ENCODE measurements around the gene MOSPD3. TPM values are rescaled to one million over a fixed set of nuclear protein-coding genes. Genes with fewer than 3 reads are reported as not detected.

MOSPD3 gene
- total and polyA plus RNA-seq, 8 donors = 4.0 to 30.7 (median 20.4) TPM; not detected in 1

DNA sequence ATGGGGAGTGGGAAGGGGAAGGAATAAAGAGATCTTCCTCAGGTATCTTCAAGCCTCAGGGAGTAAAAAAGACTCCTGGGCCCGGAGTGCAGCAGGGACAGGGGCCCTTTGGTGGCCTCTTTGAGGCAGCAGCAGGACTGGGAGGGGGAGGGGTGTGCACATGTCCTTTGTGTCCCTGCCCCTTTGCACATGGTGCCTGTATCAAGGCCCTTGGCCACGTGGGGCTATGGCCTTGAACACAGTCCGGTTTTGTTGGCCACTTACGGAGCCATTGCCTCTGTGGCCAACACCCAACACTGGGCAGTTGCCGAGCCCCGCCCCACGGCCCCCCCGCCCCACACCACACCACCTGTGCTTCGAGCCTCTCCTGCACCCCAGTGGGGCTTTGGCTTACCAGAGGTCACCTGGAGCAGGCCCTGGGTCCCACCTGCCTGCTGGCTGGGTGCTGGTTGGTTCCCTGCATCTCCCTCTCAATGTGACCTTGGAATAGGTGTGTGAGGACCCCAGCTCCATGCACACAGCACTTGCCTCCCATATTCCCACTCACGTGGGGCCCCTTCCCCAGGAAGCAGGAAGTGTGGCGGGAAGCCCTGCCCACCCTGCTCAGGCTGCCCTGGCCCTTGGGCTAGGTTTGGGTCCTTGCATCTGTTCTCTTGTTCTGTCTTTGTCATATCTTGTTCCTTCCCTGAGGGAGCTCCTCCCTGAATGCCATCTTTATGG, 44.0 kb upstream of the MOSPD3 start:
- 58 to 80% (median 64%) methylated on average over 9 to 11 of the region's 11 CpGs for WGBS, 5 donors
- DNase-seq = peak in 1 of 2 donors; percentile 37
- peaks cover 0 to 21% (median 8%) of the 10 kb centered on the region in 3 donors for H3K27me3 ChIP-seq
- peaks cover under 1 to 38% (median 33%) of the 10 kb centered on the region in 4 donors for H3K36me3 ChIP-seq
- H3K4me3 ChIP-seq = no peak overlapping the region
- no peaks in the 10 kb centered on the region for H3K9me3 ChIP-seq
- peaks cover 17 to 49% (median 44%) of the 10 kb centered on the region in 4 donors for H3K4me1 ChIP-seq
- TF ChIP-seq, protein P1, sequence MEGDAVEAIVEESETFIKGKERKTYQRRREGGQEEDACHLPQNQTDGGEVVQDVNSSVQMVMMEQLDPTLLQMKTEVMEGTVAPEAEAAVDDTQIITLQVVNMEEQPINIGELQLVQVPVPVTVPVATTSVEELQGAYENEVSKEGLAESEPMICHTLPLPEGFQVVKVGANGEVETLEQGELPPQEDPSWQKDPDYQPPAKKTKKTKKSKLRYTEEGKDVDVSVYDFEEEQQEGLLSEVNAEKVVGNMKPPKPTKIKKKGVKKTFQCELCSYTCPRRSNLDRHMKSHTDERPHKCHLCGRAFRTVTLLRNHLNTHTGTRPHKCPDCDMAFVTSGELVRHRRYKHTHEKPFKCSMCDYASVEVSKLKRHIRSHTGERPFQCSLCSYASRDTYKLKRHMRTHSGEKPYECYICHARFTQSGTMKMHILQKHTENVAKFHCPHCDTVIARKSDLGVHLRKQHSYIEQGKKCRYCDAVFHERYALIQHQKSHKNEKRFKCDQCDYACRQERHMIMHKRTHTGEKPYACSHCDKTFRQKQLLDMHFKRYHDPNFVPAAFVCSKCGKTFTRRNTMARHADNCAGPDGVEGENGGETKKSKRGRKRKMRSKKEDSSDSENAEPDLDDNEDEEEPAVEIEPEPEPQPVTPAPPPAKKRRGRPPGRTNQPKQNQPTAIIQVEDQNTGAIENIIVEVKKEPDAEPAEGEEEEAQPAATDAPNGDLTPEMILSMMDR (IDR thresholded peaks at IDR 0.05) = no peak
- TF ChIP-seq POLR2AphosphoS5 (IDR thresholded peaks at IDR 0.05) = no peak
- no peak for TF ChIP-seq POLR2A (IDR thresholded peaks at IDR 0.05)
- TF ChIP-seq EP300 (IDR thresholded peaks at IDR 0.05) = no peak
- peak overlapping the region in 1 of 5 donors; percentile 77 for H3K27ac ChIP-seq
- intact Hi-C loops (cut with DNase I; ENCODE audit: low total_unique reads) = no loop called here

DNA sequence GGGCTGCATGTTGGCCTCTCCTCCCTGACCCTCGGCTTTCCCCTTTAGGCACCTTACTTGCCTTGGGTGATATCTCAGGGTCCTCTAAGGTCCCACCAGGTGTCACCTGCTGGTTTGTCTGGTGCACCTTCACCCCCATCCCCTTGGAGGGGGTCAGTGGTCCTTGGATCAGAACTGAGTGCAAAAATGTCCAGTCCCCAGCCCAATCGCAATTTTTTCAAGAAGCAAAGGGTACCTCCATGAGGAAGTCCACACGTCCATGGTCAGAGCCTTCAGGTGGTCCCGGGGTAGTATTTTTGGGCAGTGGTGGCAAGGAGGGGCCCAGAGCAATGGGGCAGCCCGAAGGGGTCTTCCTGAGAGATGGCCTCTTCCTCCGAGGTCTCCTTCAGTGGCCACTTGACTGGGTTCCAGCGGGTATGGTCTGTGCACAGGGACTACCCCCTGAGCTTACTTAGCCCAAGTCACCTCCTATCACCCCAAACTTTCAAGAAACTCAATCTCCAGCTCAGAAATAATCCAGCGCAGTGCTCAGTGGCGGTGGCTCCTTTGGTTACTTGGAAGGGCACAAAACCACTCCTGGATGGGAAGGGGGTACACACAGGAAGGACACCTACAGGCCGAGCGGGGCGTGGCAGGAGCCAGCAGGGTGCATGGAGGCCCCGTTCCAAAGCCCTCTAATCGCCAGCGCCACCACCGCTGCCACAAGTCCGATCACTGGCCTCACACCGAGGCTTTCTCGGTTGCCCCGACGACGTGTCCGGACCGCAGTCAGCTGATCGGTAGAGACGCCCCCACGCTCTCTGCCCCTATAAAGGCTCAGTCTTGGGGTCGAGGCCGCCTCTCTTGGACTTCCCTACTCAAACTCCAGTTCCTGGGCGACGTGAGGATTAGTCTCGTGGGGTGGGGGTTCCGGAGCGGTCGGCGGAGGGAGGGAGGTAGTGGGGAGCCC, 43.2 kb upstream of the MOSPD3 start:
- Histone ChIP-seq H3K27ac (peak overlapping the region in 4 of 5 donors; percentile 22 to 77 (median 50)), H3K36me3 (peaks cover 3 to 41% (median 37%) of the 10 kb centered on the region in 4 donors), H3K9me3 (no peaks in the 10 kb centered on the region), H3K4me3 (peak overlapping the region; percentile 31 to 47 (median 38)), H3K4me1 (peaks cover 17 to 42% (median 38%) of the 10 kb centered on the region in 4 donors), H3K27me3 (peaks cover 0 to 21% (median 8%) of the 10 kb centered on the region in 3 donors)
- intact Hi-C loops (cut with DNase I; ENCODE audit: low total_unique reads) = no loop called here
- WGBS, 5 donors = 20 to 63% (median 23%) methylated on average over 12 to 36 of the region's 36 CpGs
- DNase-seq = peak; percentile 66 to 84
- no peak for TF ChIP-seq POLR2AphosphoS5 (IDR thresholded peaks at IDR 0.05)
- TF ChIP-seq, protein P1 (IDR thresholded peaks at IDR 0.05) = peak in 4 of 7 experiments; percentile 32 to 53 (median 39)

DNA sequence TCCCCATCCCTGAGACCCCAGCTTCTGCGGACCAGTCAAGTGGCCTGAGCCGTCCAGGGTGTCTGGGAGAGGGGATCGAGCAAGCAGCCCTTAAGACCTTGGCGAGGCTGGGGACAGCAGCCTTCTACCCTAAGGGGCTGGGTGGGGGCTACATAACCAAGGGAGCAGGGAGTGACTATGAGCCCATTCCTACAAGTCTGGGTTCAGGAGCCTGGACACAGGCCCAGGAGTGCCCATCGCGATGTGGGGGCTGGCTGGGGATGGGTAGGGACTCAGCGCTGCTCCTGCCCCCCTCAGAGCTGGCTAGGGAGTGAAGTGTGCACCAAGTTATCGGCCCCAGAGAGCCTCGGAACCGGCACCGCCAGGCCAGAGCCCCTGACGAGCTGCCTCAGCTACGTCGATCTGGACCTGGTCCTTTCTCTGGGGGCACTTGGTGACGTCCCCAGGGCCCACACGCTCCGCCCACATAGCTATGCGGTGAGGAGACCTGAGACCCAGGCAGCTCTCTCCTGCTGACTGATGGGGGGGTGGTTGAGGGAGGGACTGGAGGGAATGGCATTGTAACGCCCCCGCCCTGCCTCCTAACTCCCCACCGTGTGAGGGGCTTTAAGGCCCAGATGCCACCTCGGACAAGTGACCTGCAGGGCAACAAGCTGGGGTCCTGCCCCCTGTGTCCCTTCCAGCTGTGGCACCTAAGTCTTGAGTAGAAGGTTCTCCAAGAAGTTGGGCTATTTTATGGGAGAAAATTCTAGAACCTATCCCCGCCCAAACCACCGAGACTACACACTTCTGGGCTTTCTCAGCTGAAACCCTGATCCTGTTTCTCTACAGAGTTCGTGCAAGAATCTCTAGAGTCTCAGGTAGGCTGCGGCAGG, 41.1 kb upstream of the MOSPD3 start:
- peak in 1 of 2 donors; percentile 64 for DNase-seq
- no peak for TF ChIP-seq POLR2A (IDR thresholded peaks at IDR 0.05)
- TF ChIP-seq POLR2AphosphoS5 (IDR thresholded peaks at IDR 0.05) = no peak
- TF ChIP-seq EP300 (IDR thresholded peaks at IDR 0.05) = no peak
- TF ChIP-seq, protein P1 (IDR thresholded peaks at IDR 0.05) = no peak
- WGBS, 5 donors = 66 to 74% (median 67%) methylated on average over 12 to 26 of the region's 26 CpGs

More for the DNA sequence above, 41.1 kb upstream of the MOSPD3 start:
- intact Hi-C loops (cut with DNase I; ENCODE audit: low total_unique reads) = no loop called here
- Histone ChIP-seq H3K4me3 (no peak overlapping the region), H3K4me1 (peaks cover 17 to 40% (median 37%) of the 10 kb centered on the region in 4 donors), H3K9me3 (no peaks in the 10 kb centered on the region), H3K27me3 (peaks cover 0 to 21% (median 8%) of the 10 kb centered on the region in 3 donors), H3K36me3 (peaks cover 19 to 46% (median 41%) of the 10 kb centered on the region in 4 donors), H3K27ac (no peak overlapping the region)

All from stomach (tissue), 9 donors.